Spleen (tissue), 11 donors: ENCODE results near the gene STAMBP. TPM values are rescaled to one million over a fixed set of nuclear protein-coding genes. Genes with fewer than 3 reads are reported as not detected.

Experiments used
- DNase-seq: peaks from one replicate; pipeline ENCODE4 v3.0.0-alpha.2; 2020
- H3K27ac ChIP-seq, 8 donors: fragments of 200-600 bp; sonication (generic) in 7 of 8; 1 replicate in 4 of 8; 2 replicates in 4 of 8; pipeline versions ENCODE4 v1.5.0 to v1.8.0; 2016 to 2021; ENCODE audit warnings: inconsistent platforms in 4 of 8, mild to moderate bottlenecking in 4 of 8, moderate library complexity in 1 of 8
- H3K27me3 ChIP-seq, 7 donors: fragments of 200-600 bp; sonication (generic) in 6 of 7; replicated peaks in 1 of 7; 1 replicate in 4 of 7; 2 replicates in 3 of 7; pipeline versions ENCODE4 v1.5.0 to v1.8.0; 2016 to 2021; ENCODE audit warnings: inconsistent platforms in 3 of 7, mild to moderate bottlenecking in 1 of 7
- H3K36me3 ChIP-seq, 6 donors: fragments of 200-600 bp; sonication (generic) in 5 of 6; 1 replicate in 4 of 6; 2 replicates in 2 of 6; pipeline versions ENCODE4 v1.5.0 to v1.8.0; 2016 to 2021; ENCODE audit warnings: inconsistent platforms in 2 of 6
- H3K4me1 ChIP-seq, 6 donors: fragments of 200-600 bp; sonication (generic) in 5 of 6; 1 replicate in 3 of 6; 2 replicates in 3 of 6; pipeline versions ENCODE4 v1.5.0 to v1.8.0; 2016 to 2021; ENCODE audit warnings: inconsistent platforms in 3 of 6
- H3K4me3 ChIP-seq, 8 donors: fragments of 200-600 bp; sonication (generic) in 7 of 8; 1 replicate in 4 of 8; 2 replicates in 4 of 8; pipeline versions ENCODE4 v1.5.0 to v1.8.0; 2016 to 2021; ENCODE audit warnings: inconsistent platforms in 4 of 8, mild to moderate bottlenecking in 4 of 8, moderate library complexity in 2 of 8
- H3K9me3 ChIP-seq, 8 donors: fragments of 200-600 bp; sonication (generic) in 7 of 8; 1 replicate in 4 of 8; 2 replicates in 4 of 8; pipeline versions ENCODE4 v1.5.0 to v1.8.0; 2016 to 2021; ENCODE audit warnings: inconsistent platforms in 4 of 8
- POLR2A ChIP-seq, 3 donors: fragments of 450-650 bp; IDR thresholded peaks; one replicate each; pipeline ENCODE4 v1.5.1; 2017; ENCODE audit warnings: antibody characterized with exemption in 3 of 3, mild to moderate bottlenecking in 1 of 3
- POLR2AphosphoS5 ChIP-seq, 3 donors: sonication (generic); formaldehyde crosslinking; IDR thresholded peaks; one replicate each; pipeline ENCODE4 v1.5.1; 2017; ENCODE audit warnings: antibody characterized with exemption in 3 of 3
- WGBS, 5 donors: extraction: QIAGEN DNeasy Blood & Tissue Kit in 3 of 5; methylation state at CpG; one replicate each; pipeline versions ENCODE4 v1.1.5 to v1.1.7; 2013 to 2018; 5-methylcytosine and 5-hydroxymethylcytosine counted together
- intact Hi-C: fragments of 100-400 bp; cut with DNase I; formaldehyde crosslinking; loops from one replicate; pipeline ENCODE4 v1.15.0; 2023; ENCODE audit warnings: low total_unique reads
- polyA plus RNA-seq, 3 donors: library from polyadenylated mRNA; stranded (reverse); fragments of 200-250 nt; gene quantifications; one replicate each; pipeline ENCODE4 v1.2.1, GENCODE V29; 2013
- total RNA-seq, 7 donors: library from RNA; depleted of rRNA in 3 of 7; stranded (reverse); fragments of >200 nt in 3 of 7; fragmentation: NEBNext Ultra II Directional in 4 of 7; extraction: Animal tissue kit (Norgen Biotek cat#: 25700) in 4 of 7; gene quantifications; one replicate each; pipeline versions ENCODE4 v1.1.0 to v1.2.1, GENCODE V29; 2016 to 2021
- TF ChIP-seq, protein P1 (sequence below), 11 experiments: fragments of 200-600 bp in 7 of 11; fragments of 450-650 bp in 4 of 11; sonication (generic) in 4 of 11; IDR thresholded peaks in 8 of 11; conservative IDR thresholded peaks in 3 of 11; 1 replicate in 7 of 11; 2 replicates in 4 of 11; pipeline versions ENCODE4 v1.4.0 to v1.8.0; 2016 to 2021; ENCODE audit warnings: antibody characterized with exemption in 11 of 11, inconsistent platforms in 4 of 11, mild to moderate bottlenecking in 1 of 11
- donor health status: healthy with polysubstance abuse.
- donor health status: DM: no; HTN: no; CAD: no; lungs with moderate emphysema.
- donor health status: DM: no; HTN: no; CAD: no.
- donor health status: Bipolar disorder and iron deficiency.
- donor health status: healthy.
- donor health status: DM: no; HTN: no; CAD: no.
- donor health status: DM: yes; HTN: yes; CAD: no.

Gene STAMBP
- total and polyA plus RNA-seq, 10 donors = 19.5 to 35.1 (median 28.1) TPM

GRCh38 chr2:73897934-73898333 lies 69.2 kb downstream of the STAMBP start:
- H3K27ac ChIP-seq = no peak overlapping the region
- intact Hi-C loops = no loop called here
- H3K9me3 ChIP-seq = no peaks in the 10 kb centered on the region
- WGBS, 5 donors = 71 to 91% (median 76%) methylated on average over 5 to 6 of the region's 6 CpGs
- DNase-seq = no peak
- TF ChIP-seq, protein P1, sequence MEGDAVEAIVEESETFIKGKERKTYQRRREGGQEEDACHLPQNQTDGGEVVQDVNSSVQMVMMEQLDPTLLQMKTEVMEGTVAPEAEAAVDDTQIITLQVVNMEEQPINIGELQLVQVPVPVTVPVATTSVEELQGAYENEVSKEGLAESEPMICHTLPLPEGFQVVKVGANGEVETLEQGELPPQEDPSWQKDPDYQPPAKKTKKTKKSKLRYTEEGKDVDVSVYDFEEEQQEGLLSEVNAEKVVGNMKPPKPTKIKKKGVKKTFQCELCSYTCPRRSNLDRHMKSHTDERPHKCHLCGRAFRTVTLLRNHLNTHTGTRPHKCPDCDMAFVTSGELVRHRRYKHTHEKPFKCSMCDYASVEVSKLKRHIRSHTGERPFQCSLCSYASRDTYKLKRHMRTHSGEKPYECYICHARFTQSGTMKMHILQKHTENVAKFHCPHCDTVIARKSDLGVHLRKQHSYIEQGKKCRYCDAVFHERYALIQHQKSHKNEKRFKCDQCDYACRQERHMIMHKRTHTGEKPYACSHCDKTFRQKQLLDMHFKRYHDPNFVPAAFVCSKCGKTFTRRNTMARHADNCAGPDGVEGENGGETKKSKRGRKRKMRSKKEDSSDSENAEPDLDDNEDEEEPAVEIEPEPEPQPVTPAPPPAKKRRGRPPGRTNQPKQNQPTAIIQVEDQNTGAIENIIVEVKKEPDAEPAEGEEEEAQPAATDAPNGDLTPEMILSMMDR (IDR thresholded peaks at IDR 0.05 in 8 of 11, conservative IDR thresholded peaks at IDR 0.05 in 3 of 11) = no peak
- no peak for TF ChIP-seq POLR2AphosphoS5 (IDR thresholded peaks at IDR 0.05)
- TF ChIP-seq POLR2A (IDR thresholded peaks at IDR 0.05) = no peak
- H3K4me3 ChIP-seq = no peak overlapping the region
- H3K36me3 ChIP-seq = no peaks in the 10 kb centered on the region
- H3K4me1 ChIP-seq = peaks cover 0 to 13% (median 0%) of the 10 kb centered on the region in 6 donors
- H3K27me3 ChIP-seq = no peaks in the 10 kb centered on the region

- H3K36me3 ChIP-seq = no peaks in the 10 kb centered on the region
- no peak for DNase-seq
- intact Hi-C loops = no loop called here
- WGBS, 5 donors = 84 to 90% (median 88%) methylated on average over 8 of the region's 8 CpGs
- TF ChIP-seq, protein P1 (IDR thresholded peaks at IDR 0.05 in 8 of 11, conservative IDR thresholded peaks at IDR 0.05 in 3 of 11) = no peak
- TF ChIP-seq POLR2A (IDR thresholded peaks at IDR 0.05) (no peak), POLR2AphosphoS5 (IDR thresholded peaks at IDR 0.05) (no peak)
- H3K9me3 ChIP-seq = no peaks in the 10 kb centered on the region
- no peak overlapping the region for H3K27ac ChIP-seq
- peaks cover 0 to 13% (median 0%) of the 10 kb centered on the region in 6 donors for H3K4me1 ChIP-seq
- H3K4me3 ChIP-seq = no peak overlapping the region
- no peaks in the 10 kb centered on the region for H3K27me3 ChIP-seq
These were observed 71.1 kb downstream of the STAMBP start for GRCh38 chr2:73899801-73900336.

- Histone ChIP-seq H3K9me3 (no peaks in the 10 kb centered on the region), H3K4me1 (peaks cover 0 to 11% (median 0%) of the 10 kb centered on the region in 6 donors), H3K27ac (no peak overlapping the region), H3K36me3 (no peaks in the 10 kb centered on the region), H3K27me3 (no peaks in the 10 kb centered on the region), H3K4me3 (no peak overlapping the region)
- DNase-seq = no peak
- 71 to 97% (median 83%) methylated on average over 4 to 10 of the region's 10 CpGs for WGBS, 5 donors
- intact Hi-C loops = no loop called here
- TF ChIP-seq, protein P1 (IDR thresholded peaks at IDR 0.05 in 8 of 11, conservative IDR thresholded peaks at IDR 0.05 in 3 of 11) = no peak
These were observed 72.4 kb downstream of the STAMBP start for GRCh38 chr2:73901143-73901542.

DNA sequence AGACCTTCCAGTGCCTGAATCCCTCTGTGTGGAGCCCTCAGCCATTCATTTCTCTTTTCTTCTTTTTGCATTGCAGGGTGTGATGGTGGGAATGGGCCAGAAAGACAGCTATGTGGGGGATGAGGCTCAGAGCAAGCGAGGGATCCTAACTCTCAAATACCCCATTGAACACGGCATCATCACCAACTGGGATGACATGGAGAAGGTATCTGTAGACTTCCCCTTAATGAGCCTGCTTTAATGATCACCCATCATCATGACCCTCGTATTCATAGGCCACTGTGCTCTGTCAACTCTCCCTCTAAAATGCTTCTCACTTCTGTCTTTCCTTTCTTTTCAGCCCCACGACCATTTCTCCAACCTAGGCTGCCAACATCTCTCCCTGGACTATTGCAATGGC lies 73.5 kb downstream of the STAMBP start:
- intact Hi-C loops = no loop called here
- H3K27ac ChIP-seq = no peak overlapping the region
- H3K4me1 ChIP-seq = peaks cover 0 to 3% (median 0%) of the 10 kb centered on the region in 6 donors
- H3K36me3 ChIP-seq = no peaks in the 10 kb centered on the region
- no peak for TF ChIP-seq POLR2AphosphoS5 (IDR thresholded peaks at IDR 0.05)
- no peak for TF ChIP-seq POLR2A (IDR thresholded peaks at IDR 0.05)
- TF ChIP-seq, protein P1 (IDR thresholded peaks at IDR 0.05 in 8 of 11, conservative IDR thresholded peaks at IDR 0.05 in 3 of 11) = no peak
- no peaks in the 10 kb centered on the region for H3K9me3 ChIP-seq
- no peaks in the 10 kb centered on the region for H3K27me3 ChIP-seq
- DNase-seq = no peak
- WGBS, 5 donors = 77 to 89% (median 84%) methylated on average over 4 of the region's 4 CpGs
- H3K4me3 ChIP-seq = no peak overlapping the region
